ENCODE measurements around the gene ARHGAP26. TPM values are rescaled to one million over a fixed set of nuclear protein-coding genes. Genes with fewer than 3 reads are reported as not detected.

Gene ARHGAP26
- total and polyA plus RNA-seq, 2 experiments from 2014 or later = 9.5 to 16.8 TPM

DNA sequence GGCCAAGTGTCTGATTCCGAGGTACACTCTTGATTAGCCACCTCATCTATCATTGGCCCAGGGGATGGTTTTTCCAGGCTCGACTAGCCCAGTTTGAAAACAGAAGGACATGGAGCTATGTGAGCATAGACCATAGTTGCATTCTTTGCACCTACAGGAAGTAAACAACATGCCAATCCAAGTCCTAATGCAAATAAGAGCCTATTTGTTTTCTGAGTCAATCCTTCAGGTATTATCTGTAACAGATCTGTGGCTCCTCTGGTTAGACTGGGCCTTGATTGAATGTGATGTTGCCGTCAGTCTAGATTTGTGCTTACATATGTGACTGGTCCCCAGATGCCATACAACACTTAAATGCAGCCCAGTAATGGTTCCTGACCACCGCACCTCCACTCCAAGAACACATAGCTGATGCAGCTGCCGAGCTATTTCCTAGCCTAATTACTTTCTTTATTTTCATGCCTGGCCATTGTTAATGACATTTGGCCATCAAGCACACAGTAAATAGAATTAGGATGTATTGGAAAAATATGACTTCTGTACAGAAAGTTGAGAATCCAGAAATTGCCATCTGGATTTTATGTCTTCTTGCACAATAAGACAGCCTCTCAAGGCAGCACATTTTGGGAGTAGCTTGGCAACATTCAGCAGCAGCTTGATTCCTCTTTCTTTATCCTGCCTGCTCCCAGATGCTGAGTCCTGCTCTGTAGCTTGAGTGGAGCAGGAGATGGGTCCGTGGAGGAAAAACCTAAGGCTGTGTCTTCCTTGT is 29.5 kb upstream of the ARHGAP26 start:
- no peak overlapping the region for H2AFZ ChIP-seq
- no peaks in the 10 kb centered on the region for H3K36me3 Mint-ChIP-seq (ENCODE audit: low read depth)
- H3K27me3 ChIP-seq (ENCODE audit: insufficient read depth) = no peaks in the 10 kb centered on the region
- H3K9me2 ChIP-seq (ENCODE audit: insufficient read depth) = no peaks in the 10 kb centered on the region
- peaks cover 18% of the 10 kb centered on the region for H3K4me1 ChIP-seq (ENCODE audit: insufficient read depth)
- ATAC-seq = no peak
- 0 out of 2 replicates have a peak, but pooled peaks cover 3% of the 10 kb centered on the region for H4K20me1 ChIP-seq (replicated peaks; ENCODE audit: insufficient read depth)
- no peaks in the 10 kb centered on the region for H3K79me2 ChIP-seq (replicated peaks; ENCODE audit: insufficient read depth)
- no peak overlapping the region for H3K4me3 ChIP-seq
- H3K4me2 ChIP-seq = no peak overlapping the region
- no peaks in the 10 kb centered on the region for H3K9me3 Mint-ChIP-seq
- no peak for TF ChIP-seq ZNF114 (CRISPR knock-in tag; IDR thresholded peaks at IDR 0.05)
- TF ChIP-seq, protein P1, sequence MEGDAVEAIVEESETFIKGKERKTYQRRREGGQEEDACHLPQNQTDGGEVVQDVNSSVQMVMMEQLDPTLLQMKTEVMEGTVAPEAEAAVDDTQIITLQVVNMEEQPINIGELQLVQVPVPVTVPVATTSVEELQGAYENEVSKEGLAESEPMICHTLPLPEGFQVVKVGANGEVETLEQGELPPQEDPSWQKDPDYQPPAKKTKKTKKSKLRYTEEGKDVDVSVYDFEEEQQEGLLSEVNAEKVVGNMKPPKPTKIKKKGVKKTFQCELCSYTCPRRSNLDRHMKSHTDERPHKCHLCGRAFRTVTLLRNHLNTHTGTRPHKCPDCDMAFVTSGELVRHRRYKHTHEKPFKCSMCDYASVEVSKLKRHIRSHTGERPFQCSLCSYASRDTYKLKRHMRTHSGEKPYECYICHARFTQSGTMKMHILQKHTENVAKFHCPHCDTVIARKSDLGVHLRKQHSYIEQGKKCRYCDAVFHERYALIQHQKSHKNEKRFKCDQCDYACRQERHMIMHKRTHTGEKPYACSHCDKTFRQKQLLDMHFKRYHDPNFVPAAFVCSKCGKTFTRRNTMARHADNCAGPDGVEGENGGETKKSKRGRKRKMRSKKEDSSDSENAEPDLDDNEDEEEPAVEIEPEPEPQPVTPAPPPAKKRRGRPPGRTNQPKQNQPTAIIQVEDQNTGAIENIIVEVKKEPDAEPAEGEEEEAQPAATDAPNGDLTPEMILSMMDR (conservative IDR thresholded peaks at IDR 0.05; ENCODE audit: low read depth in 2 of 2) = no peak
- no peak for TF ChIP-seq POLR2AphosphoS5 (IDR thresholded peaks at IDR 0.05; ENCODE audit: low read depth)
- no peak for TF ChIP-seq NANOG (IDR thresholded peaks at IDR 0.05; ENCODE audit: borderline replicate concordance)
- TF ChIP-seq STAT1 (IDR thresholded peaks at IDR 0.05; ENCODE audit: unreplicated experiment) = no peak
- TF ChIP-seq, protein P2, sequence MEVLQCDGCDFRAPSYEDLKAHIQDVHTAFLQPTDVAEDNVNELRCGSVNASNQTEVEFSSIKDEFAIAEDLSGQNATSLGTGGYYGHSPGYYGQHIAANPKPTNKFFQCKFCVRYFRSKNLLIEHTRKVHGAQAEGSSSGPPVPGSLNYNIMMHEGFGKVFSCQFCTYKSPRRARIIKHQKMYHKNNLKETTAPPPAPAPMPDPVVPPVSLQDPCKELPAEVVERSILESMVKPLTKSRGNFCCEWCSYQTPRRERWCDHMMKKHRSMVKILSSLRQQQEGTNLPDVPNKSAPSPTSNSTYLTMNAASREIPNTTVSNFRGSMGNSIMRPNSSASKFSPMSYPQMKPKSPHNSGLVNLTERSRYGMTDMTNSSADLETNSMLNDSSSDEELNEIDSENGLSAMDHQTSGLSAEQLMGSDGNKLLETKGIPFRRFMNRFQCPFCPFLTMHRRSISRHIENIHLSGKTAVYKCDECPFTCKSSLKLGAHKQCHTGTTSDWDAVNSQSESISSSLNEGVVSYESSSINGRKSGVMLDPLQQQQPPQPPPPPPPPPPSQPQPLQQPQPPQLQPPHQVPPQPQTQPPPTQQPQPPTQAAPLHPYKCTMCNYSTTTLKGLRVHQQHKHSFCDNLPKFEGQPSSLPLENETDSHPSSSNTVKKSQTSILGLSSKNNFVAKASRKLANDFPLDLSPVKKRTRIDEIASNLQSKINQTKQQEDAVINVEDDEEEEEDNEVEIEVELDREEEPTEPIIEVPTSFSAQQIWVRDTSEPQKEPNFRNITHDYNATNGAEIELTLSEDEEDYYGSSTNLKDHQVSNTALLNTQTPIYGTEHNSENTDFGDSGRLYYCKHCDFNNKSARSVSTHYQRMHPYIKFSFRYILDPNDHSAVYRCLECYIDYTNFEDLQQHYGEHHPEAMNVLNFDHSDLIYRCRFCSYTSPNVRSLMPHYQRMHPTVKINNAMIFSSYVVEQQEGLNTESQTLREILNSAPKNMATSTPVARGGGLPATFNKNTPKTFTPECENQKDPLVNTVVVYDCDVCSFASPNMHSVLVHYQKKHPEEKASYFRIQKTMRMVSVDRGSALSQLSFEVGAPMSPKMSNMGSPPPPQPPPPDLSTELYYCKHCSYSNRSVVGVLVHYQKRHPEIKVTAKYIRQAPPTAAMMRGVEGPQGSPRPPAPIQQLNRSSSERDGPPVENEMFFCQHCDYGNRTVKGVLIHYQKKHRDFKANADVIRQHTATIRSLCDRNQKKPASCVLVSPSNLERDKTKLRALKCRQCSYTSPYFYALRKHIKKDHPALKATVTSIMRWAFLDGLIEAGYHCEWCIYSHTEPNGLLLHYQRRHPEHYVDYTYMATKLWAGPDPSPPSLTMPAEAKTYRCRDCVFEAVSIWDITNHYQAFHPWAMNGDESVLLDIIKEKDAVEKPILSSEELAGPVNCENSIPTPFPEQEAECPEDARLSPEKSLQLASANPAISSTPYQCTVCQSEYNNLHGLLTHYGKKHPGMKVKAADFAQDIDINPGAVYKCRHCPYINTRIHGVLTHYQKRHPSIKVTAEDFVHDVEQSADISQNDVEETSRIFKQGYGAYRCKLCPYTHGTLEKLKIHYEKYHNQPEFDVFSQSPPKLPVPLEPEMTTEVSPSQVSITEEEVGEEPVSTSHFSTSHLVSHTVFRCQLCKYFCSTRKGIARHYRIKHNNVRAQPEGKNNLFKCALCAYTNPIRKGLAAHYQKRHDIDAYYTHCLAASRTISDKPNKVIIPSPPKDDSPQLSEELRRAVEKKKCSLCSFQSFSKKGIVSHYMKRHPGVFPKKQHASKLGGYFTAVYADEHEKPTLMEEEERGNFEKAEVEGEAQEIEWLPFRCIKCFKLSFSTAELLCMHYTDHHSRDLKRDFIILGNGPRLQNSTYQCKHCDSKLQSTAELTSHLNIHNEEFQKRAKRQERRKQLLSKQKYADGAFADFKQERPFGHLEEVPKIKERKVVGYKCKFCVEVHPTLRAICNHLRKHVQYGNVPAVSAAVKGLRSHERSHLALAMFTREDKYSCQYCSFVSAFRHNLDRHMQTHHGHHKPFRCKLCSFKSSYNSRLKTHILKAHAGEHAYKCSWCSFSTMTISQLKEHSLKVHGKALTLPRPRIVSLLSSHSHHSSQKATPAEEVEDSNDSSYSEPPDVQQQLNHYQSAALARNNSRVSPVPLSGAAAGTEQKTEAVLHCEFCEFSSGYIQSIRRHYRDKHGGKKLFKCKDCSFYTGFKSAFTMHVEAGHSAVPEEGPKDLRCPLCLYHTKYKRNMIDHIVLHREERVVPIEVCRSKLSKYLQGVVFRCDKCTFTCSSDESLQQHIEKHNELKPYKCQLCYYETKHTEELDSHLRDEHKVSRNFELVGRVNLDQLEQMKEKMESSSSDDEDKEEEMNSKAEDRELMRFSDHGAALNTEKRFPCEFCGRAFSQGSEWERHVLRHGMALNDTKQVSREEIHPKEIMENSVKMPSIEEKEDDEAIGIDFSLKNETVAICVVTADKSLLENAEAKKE (CRISPR knock-in tag; IDR thresholded peaks at IDR 0.05) = no peak
- no peak for TF ChIP-seq EZH2phosphoT487 (IDR thresholded peaks at IDR 0.05; ENCODE audit: unreplicated experiment)
- TF ChIP-seq ZNF331 (CRISPR knock-in tag; IDR thresholded peaks at IDR 0.05; ENCODE audit: low read depth) = no peak
- no peak for TF ChIP-seq ETS1 (IDR thresholded peaks at IDR 0.05)
- no peak for TF ChIP-seq CREB1 (CRISPR knock-in tag; IDR thresholded peaks at IDR 0.05; ENCODE audit: low read depth)
- H3K4me1 Mint-ChIP-seq = peaks cover 25% of the 10 kb centered on the region
- H3K36me3 ChIP-seq (ENCODE audit: insufficient read depth) = peaks cover 15% of the 10 kb centered on the region; the same call in 1 of the 2 replicates
- peaks cover 8% of the 10 kb centered on the region for H3K27me3 Mint-ChIP-seq (ENCODE audit: insufficient read depth, low read depth, poor library complexity)
- H3F3A ChIP-seq (replicated peaks; ENCODE audit: low read depth) = no peaks in the 10 kb centered on the region
- H3K27ac Mint-ChIP-seq = no peak overlapping the region
- DNase-seq (ENCODE audit: low spot score) = no peak
- no peak overlapping the region for H3K27ac ChIP-seq (ENCODE audit: low read depth)
- no peak overlapping the region for H3K4me3 Mint-ChIP-seq

Data from GM23338 (cell line).